ENCODE data around the gene HDAC4.

The HDAC4 gene

GRCh38 chr2:239380831-239381708 is 19.8 kb downstream of the HDAC4 start:
- peaks cover 23% of the 10 kb centered on the region for H3K4me1 ChIP-seq (ENCODE audit: insufficient read depth, low read length)
- peak overlapping the region; percentile 9; the same call in 1 of the 2 replicates for H3K4me3 ChIP-seq (ENCODE audit: low read length)
- H3K27me3 ChIP-seq (ENCODE audit: insufficient read depth, low read length) = no peaks in the 10 kb centered on the region
- peak overlapping the region; percentile 24; the same call in 1 of the 2 replicates for H3K27ac ChIP-seq (ENCODE audit: low read depth, low read length)
- H3K36me3 ChIP-seq (ENCODE audit: insufficient read depth, low read length) = peaks cover 4% of the 10 kb centered on the region; the same call in 1 of the 2 replicates
- 76% methylated on average over 30 of the region's 30 CpGs for whole genome bisulfite sequencing
- H3K9me3 ChIP-seq (ENCODE audit: insufficient read depth, low read depth, low read length) = no peaks in the 10 kb centered on the region
- no peak overlapping the region for H3K9ac ChIP-seq (ENCODE audit: low read depth, low read length)

GRCh38 chr2:239379641-239380170 is 21.1 kb downstream of the HDAC4 start:
- WGBS = 94% methylated on average over 19 of the region's 19 CpGs
- Histone ChIP-seq H3K36me3 (ENCODE audit: insufficient read depth, low read length) (peaks cover 4% of the 10 kb centered on the region; the same call in 1 of the 2 replicates), H3K4me1 (ENCODE audit: insufficient read depth, low read length) (peaks cover 23% of the 10 kb centered on the region), H3K9ac (ENCODE audit: low read depth, low read length) (no peak overlapping the region), H3K4me3 (ENCODE audit: low read length) (no peak overlapping the region), H3K27ac (ENCODE audit: low read depth, low read length) (no peak overlapping the region), H3K9me3 (ENCODE audit: insufficient read depth, low read depth, low read length) (no peaks in the 10 kb centered on the region), H3K27me3 (ENCODE audit: insufficient read depth, low read length) (no peaks in the 10 kb centered on the region)

DNA sequence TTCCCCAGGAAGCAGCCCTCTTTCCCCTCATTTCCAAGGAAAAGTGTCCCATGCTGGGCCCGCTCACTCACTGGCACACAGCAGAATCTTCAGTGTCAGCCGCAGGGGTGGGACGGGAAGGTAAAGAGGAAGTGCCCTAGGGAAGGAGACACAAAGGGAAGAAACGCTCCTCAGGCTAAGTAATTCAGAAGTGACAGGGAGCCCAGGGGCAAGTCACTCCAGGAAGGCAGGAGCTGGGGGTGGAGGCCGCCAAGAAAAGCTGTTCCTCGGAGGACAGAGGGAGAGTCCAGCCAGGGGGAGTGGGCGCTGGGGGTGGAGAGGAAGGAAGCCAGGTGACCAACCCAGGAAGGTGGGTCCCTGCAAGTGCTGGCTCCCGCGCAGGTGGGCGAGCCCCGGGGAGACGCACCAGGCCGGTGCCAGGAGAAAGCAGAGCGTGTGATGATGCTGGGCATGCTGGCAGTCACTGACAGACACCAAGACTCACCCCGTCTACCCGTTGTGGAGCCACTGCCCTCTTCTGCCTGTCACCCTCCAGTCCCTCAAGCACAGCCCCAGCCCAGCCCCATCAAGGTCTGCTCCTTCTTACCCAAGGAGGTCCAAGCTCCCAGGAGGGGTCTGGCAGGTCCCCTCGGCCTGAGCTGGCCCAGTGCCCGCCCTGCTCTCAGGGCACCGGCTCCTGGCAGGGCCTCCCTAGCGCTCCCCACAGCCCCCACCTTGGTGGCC is 21.7 kb downstream of the HDAC4 start:
- Histone ChIP-seq H3K4me1 (ENCODE audit: insufficient read depth, low read length) (peaks cover 23% of the 10 kb centered on the region), H3K4me3 (ENCODE audit: low read length) (no peak overlapping the region), H3K9ac (ENCODE audit: low read depth, low read length) (no peak overlapping the region), H3K36me3 (ENCODE audit: insufficient read depth, low read length) (peaks cover 4% of the 10 kb centered on the region; the same call in 1 of the 2 replicates), H3K27ac (ENCODE audit: low read depth, low read length) (no peak overlapping the region), H3K9me3 (ENCODE audit: insufficient read depth, low read depth, low read length) (no peaks in the 10 kb centered on the region), H3K27me3 (ENCODE audit: insufficient read depth, low read length) (no peaks in the 10 kb centered on the region)
- WGBS = 90% methylated on average over 20 of the region's 20 CpGs

GRCh38 chr2:239378021-239378917 is 22.6 kb downstream of the HDAC4 start:
- H3K9me3 ChIP-seq (ENCODE audit: insufficient read depth, low read depth, low read length) = no peaks in the 10 kb centered on the region
- H3K4me1 ChIP-seq (ENCODE audit: insufficient read depth, low read length) = peaks cover 23% of the 10 kb centered on the region
- no peak overlapping the region for H3K27ac ChIP-seq (ENCODE audit: low read depth, low read length)
- H3K36me3 ChIP-seq (ENCODE audit: insufficient read depth, low read length) = peaks cover 4% of the 10 kb centered on the region; the same call in 1 of the 2 replicates
- H3K27me3 ChIP-seq (ENCODE audit: insufficient read depth, low read length) = no peaks in the 10 kb centered on the region
- no peak overlapping the region for H3K4me3 ChIP-seq (ENCODE audit: low read length)
- no peak overlapping the region for H3K9ac ChIP-seq (ENCODE audit: low read depth, low read length)
- WGBS = 96% methylated on average over 36 of the region's 36 CpGs

GRCh38 chr2:239377591-239377990 is 23.2 kb downstream of the HDAC4 start:
- H3K9me3 ChIP-seq (ENCODE audit: insufficient read depth, low read depth, low read length) = no peaks in the 10 kb centered on the region
- H3K4me3 ChIP-seq (ENCODE audit: low read length) = no peak overlapping the region
- no peak overlapping the region for H3K27ac ChIP-seq (ENCODE audit: low read depth, low read length)
- H3K36me3 ChIP-seq (ENCODE audit: insufficient read depth, low read length) = peaks cover 4% of the 10 kb centered on the region; the same call in 1 of the 2 replicates
- H3K4me1 ChIP-seq (ENCODE audit: insufficient read depth, low read length) = peaks cover 22% of the 10 kb centered on the region
- H3K9ac ChIP-seq (ENCODE audit: low read depth, low read length) = no peak overlapping the region
- H3K27me3 ChIP-seq (ENCODE audit: insufficient read depth, low read length) = no peaks in the 10 kb centered on the region
- WGBS = 97% methylated on average over 10 of the region's 10 CpGs

DNA sequence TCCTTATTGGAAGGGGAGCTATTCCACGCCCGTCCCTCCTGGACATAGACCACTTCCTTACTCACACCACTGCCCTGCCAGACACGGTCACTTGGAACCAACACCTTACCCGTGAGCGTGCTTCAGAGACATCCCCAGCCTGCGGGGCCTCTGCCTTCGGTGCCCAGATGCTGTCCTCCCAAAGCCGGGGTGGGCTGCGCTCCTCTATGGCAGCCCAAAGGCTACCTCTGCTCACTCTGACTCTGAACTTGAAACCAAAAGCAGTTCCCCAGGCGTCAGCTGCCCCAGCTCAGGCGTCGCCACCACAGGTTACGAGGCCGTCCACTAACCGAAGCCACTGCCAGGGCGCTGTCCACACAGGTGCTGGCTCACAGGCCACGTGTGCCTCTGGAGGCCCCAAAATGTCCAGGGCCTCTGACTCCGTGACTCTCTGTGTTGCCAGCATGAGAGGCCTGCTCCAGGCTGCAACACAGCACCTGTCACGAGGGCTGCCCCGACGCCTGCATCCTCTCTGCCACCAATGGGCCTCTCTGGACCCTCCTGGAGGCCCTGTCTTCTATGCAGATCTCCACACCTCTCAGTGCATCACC is 23.8 kb downstream of the HDAC4 start:
- Histone ChIP-seq H3K36me3 (ENCODE audit: insufficient read depth, low read length) (peaks cover 4% of the 10 kb centered on the region; the same call in 1 of the 2 replicates), H3K4me1 (ENCODE audit: insufficient read depth, low read length) (peaks cover 16% of the 10 kb centered on the region), H3K27me3 (ENCODE audit: insufficient read depth, low read length) (no peaks in the 10 kb centered on the region), H3K4me3 (ENCODE audit: low read length) (no peak overlapping the region), H3K27ac (ENCODE audit: low read depth, low read length) (no peak overlapping the region), H3K9me3 (ENCODE audit: insufficient read depth, low read depth, low read length) (no peaks in the 10 kb centered on the region), H3K9ac (ENCODE audit: low read depth, low read length) (no peak overlapping the region)
- WGBS = 95% methylated on average over 21 of the region's 21 CpGs

DNA sequence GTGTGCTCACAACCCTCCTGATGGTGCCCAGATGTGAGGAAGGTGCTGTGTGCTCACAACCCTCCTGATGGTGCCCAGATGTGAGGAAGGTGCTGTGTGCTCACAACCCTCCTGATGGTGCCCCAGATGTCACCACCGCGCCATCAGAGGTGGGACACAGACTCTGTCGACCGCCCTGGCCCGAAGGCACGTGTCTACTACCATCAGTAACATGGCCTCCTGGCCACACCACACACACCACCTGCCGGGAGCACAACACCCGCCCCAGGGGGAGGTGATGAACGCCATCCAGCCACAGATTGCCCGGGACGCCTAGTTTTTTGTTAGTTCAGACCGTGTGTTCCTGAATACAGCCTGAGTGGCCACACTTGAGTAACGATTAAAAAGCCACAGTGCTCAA is 24.5 kb downstream of the HDAC4 start:
- Histone ChIP-seq H3K27ac (ENCODE audit: low read depth, low read length) (no peak overlapping the region), H3K9ac (ENCODE audit: low read depth, low read length) (no peak overlapping the region), H3K9me3 (ENCODE audit: insufficient read depth, low read depth, low read length) (no peaks in the 10 kb centered on the region), H3K4me3 (ENCODE audit: low read length) (no peak overlapping the region), H3K36me3 (ENCODE audit: insufficient read depth, low read length) (peaks cover 4% of the 10 kb centered on the region; the same call in 1 of the 2 replicates), H3K4me1 (ENCODE audit: insufficient read depth, low read length) (peaks cover 10% of the 10 kb centered on the region), H3K27me3 (ENCODE audit: insufficient read depth, low read length) (no peaks in the 10 kb centered on the region)
- 95% methylated on average over 13 of the region's 13 CpGs for WGBS

GRCh38 chr2:239375278-239376061 is 25.4 kb downstream of the HDAC4 start:
- no peak overlapping the region for H3K4me3 ChIP-seq (ENCODE audit: low read length)
- no peak overlapping the region for H3K9ac ChIP-seq (ENCODE audit: low read depth, low read length)
- WGBS = 94% methylated on average over 31 of the region's 31 CpGs
- H3K27ac ChIP-seq (ENCODE audit: low read depth, low read length) = no peak overlapping the region
- H3K36me3 ChIP-seq (ENCODE audit: insufficient read depth, low read length) = peaks cover 2% of the 10 kb centered on the region; the same call in 1 of the 2 replicates
- no peaks in the 10 kb centered on the region for H3K9me3 ChIP-seq (ENCODE audit: insufficient read depth, low read depth, low read length)
- H3K27me3 ChIP-seq (ENCODE audit: insufficient read depth, low read length) = no peaks in the 10 kb centered on the region
- H3K4me1 ChIP-seq (ENCODE audit: insufficient read depth, low read length) = peaks cover 1% of the 10 kb centered on the region; the same call in 1 of the 2 replicates

GRCh38 chr2:239374896-239375277 is 25.9 kb downstream of the HDAC4 start:
- no peak overlapping the region for H3K9ac ChIP-seq (ENCODE audit: low read depth, low read length)
- H3K36me3 ChIP-seq (ENCODE audit: insufficient read depth, low read length) = no peaks in the 10 kb centered on the region
- H3K27ac ChIP-seq (ENCODE audit: low read depth, low read length) = no peak overlapping the region
- H3K9me3 ChIP-seq (ENCODE audit: insufficient read depth, low read depth, low read length) = no peaks in the 10 kb centered on the region
- H3K4me3 ChIP-seq (ENCODE audit: low read length) = no peak overlapping the region
- WGBS = 95% methylated on average over 13 of the region's 13 CpGs
- no peaks in the 10 kb centered on the region for H3K27me3 ChIP-seq (ENCODE audit: insufficient read depth, low read length)
- no peaks in the 10 kb centered on the region for H3K4me1 ChIP-seq (ENCODE audit: insufficient read depth, low read length)
